ENCODE data around the gene FBXO47.
"Not testable (repeated sequence)": the region's sequence is repeated elsewhere in the genome, so short reads cannot be mapped to it uniquely, and the experiment has no call there.

Gene FBXO47

DNA sequence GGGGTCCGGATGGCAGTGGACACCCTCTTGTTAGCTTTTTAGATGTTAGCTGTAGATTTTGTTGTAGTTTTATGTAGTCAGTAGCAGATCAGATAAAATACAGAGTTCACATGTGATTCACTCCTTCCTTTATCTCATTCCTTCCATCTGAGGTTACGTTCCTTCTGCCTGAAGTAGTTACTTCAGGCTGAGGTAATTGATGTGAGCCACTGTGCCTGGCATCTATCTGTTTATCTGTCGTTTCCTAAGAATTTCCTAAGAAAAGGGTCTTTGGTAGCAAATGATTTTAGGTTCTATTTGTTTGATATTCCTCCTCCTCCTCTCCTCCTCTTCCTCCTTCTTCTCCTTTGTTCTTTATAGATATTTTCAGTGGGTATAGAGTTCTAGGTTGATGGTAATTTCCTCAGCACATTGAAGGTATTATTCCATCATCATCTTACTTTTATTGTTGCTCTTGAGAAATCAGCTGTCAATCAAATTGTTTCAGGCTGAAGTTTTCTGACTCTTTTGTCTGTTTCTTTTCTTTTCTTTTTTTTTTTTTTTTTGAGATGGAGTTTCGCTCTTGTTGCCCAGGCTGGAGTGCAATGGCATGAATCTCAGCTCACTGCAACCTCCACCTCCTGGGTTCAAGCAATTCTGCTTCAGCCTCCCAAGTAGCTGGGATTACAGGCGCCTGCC, 29.6 kb upstream of the FBXO47 start:
- peaks cover 3% of the 10 kb centered on the region for H3K4me1 Mint-ChIP-seq (ENCODE audit: low read depth)
- no peaks in the 10 kb centered on the region for H3K27me3 Mint-ChIP-seq
- DNase-seq, result no peak
- H3K27ac Mint-ChIP-seq, result no peak overlapping the region
- H3K4me3 Mint-ChIP-seq, result no peak overlapping the region
- peaks cover 8% of the 10 kb centered on the region for H3K9me3 Mint-ChIP-seq
- no peaks in the 10 kb centered on the region for H3K36me3 Mint-ChIP-seq (ENCODE audit: low read depth)

DNA sequence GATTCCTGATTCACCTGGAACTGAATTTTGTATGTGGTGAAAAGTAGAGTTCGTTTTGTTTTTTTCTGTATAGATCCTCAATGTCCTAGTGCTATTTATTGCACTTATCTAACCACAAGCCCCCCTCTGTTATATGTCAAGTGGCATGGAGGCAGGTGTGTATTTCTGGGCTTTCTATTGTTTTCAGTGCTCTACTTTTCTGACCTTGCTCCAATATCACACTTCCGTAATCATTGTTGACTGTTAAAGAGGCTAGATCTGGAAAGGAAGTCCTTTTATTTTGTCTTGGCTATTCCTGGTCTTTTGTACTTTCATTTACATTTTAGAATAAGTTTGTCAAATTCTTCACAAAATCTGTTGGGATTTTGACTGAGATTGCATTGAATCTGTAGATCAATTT, 26.8 kb upstream of the FBXO47 start:
- Mint-ChIP-seq H3K27me3 (no peaks in the 10 kb centered on the region), H3K4me1 (ENCODE audit: low read depth) (no peaks in the 10 kb centered on the region), H3K9me3 (peaks cover 8% of the 10 kb centered on the region), H3K27ac (no peak overlapping the region), H3K36me3 (ENCODE audit: low read depth) (no peaks in the 10 kb centered on the region), H3K4me3 (no peak overlapping the region)
- DNase-seq, result no peak

DNA sequence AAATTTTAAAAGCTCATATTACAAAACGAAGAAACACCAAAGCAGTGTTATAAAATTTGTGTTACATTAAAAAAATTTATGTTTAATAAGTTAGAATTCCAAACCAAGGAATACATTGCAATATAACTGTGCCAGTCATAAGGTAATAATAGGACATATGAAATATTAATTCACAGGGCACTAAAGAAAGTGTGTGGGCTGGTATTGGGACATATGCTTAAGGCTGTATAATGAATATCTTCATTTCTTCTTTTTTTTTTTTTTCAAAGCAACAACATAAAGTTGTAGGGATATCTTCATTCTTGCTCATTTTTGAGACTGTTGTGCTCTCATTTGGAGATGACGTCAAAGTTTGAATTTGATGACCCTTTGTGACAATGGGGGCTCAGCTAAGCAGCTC, 17.5 kb upstream of the FBXO47 start:
- Mint-ChIP-seq H3K27ac (no peak overlapping the region), H3K27me3 (no peaks in the 10 kb centered on the region), H3K9me3 (no peaks in the 10 kb centered on the region), H3K4me3 (no peak overlapping the region), H3K36me3 (ENCODE audit: low read depth) (no peaks in the 10 kb centered on the region), H3K4me1 (ENCODE audit: low read depth) (peaks cover 4% of the 10 kb centered on the region)
- no peak for DNase-seq

DNA sequence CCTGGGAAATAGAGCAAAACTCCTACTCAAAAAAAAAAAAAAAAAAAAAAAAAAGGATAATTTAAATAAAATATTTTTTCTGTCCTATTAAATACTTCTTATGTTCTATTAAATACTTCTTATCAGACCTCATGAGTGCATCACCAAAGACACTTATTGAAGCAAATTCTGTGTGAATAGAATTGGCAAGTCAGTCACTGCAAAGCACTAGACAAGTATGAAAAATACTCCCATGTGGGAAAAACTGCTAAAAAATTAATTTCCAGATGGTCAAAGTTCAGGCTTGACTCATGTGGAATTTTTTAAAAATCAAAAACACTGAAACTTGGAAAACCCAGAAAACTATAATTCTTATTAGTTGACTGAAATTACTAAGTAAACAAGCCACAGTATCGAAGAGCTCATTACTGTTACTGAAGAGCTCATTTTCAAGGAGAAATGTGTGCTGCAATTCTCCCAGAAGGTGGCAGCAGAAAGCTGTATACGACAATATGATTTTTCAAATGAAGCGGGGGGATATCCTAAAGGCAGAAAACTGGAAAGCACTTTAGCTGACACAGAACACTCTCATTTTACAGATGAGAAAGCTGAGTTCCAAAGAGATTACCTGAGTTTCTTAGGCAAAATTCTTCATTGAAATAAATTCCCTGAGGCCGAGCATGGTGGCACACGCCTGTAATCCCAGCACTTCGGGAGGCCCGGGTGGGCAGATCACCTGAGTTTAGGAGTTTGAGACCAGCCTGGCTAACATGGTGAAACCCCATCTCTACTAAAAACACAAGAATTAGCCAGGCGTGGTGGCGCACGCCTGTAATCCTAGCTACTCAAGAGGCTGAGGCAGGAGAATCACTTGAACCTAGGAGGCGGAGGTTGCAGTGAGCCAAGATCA, 15.9 kb upstream of the FBXO47 start:
- DNase-seq, result no peak
- H3K27me3 Mint-ChIP-seq, result no peaks in the 10 kb centered on the region
- peaks cover 4% of the 10 kb centered on the region for H3K4me1 Mint-ChIP-seq (ENCODE audit: low read depth)
- no peaks in the 10 kb centered on the region for H3K9me3 Mint-ChIP-seq
- no peak overlapping the region for H3K4me3 Mint-ChIP-seq
- no peak overlapping the region for H3K27ac Mint-ChIP-seq
- H3K36me3 Mint-ChIP-seq (ENCODE audit: low read depth), result no peaks in the 10 kb centered on the region

DNA sequence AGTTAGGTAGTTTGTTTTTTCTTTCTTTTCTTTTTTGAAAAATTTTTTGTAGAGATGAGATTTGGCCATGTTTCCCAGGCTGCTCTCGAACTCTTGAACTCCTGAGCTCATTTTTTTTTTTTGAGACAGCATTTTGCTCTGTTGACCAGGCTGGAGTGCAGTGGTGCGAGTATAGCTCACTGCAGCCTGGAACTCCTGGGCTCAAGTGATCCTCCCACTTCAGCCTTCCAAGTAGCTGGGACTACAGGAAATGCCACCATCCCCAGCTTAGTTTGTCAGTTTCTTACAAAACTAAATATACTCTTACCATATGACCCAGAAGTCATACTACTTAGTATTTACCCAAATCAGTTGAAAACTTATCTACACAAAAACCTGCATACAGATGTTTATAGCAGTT, 14.4 kb upstream of the FBXO47 start:
- no peak for DNase-seq
- no peaks in the 10 kb centered on the region for H3K9me3 Mint-ChIP-seq
- no peak overlapping the region for H3K27ac Mint-ChIP-seq
- no peaks in the 10 kb centered on the region for H3K27me3 Mint-ChIP-seq
- H3K4me3 Mint-ChIP-seq, result no peak overlapping the region
- no peaks in the 10 kb centered on the region for H3K36me3 Mint-ChIP-seq (ENCODE audit: low read depth)
- peaks cover 4% of the 10 kb centered on the region for H3K4me1 Mint-ChIP-seq (ENCODE audit: low read depth)

DNA sequence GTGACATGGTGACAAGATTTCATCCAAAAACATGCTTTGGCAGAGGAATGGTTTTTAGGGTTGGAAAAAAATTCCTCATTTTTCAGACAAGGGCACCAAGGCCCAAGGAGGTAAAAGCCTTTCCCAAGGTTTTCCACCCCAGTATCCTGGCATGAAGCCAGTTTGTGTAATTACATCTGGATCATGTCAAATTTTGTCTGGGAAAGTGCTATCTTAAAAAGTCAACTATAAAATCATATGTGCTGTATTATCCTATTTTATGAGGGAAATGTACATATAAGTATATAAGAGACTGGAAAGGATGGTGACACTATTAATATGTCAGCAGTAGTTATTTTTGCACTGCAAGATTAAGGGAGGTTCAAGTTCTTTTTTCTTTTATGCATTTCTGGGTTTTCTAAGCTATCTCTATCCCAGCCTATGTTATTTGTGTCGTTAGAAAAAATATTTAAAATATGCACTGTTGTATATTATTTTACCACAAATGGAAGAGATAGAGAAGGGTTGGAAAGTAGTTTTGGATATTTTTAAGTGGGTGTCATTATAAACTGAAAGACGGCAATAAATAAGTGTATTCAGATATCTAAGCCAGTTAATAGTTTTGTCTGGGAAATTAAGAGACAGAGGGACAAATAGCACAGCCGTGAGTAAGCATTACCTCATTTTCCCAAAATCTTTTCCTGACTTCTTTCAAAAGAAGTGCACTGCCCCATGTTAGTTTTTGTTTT, 13.5 kb upstream of the FBXO47 start:
- Mint-ChIP-seq H3K36me3 (ENCODE audit: low read depth) (no peaks in the 10 kb centered on the region), H3K27me3 (no peaks in the 10 kb centered on the region), H3K4me1 (ENCODE audit: low read depth) (peaks cover 9% of the 10 kb centered on the region), H3K4me3 (no peak overlapping the region), H3K27ac (no peak overlapping the region), H3K9me3 (no peaks in the 10 kb centered on the region)
- no peak for DNase-seq

DNA sequence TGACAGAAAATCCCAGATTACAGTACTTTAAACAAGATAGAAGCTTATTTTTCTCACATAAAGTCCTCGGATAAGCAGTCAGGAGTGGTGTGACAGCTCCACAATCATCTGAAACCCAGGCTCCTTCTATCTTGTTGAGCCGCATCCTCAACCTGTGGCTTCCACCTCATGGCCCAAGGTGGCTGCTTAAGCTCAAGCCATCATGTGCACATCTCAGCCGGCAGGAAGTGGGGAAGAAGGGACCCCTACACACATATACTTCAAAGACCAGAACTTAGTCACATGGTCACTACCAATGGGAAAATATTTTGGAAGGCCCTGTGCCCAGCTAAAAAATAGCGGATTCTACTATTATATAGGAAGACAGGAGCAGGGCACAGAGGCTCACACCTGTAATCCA, 11.0 kb upstream of the FBXO47 start:
- no peak for DNase-seq
- Mint-ChIP-seq H3K4me1 (ENCODE audit: low read depth) (peaks cover 9% of the 10 kb centered on the region), H3K27me3 (no peaks in the 10 kb centered on the region), H3K36me3 (ENCODE audit: low read depth) (no peaks in the 10 kb centered on the region), H3K9me3 (no peaks in the 10 kb centered on the region), H3K27ac (no peak overlapping the region), H3K4me3 (no peak overlapping the region)

DNA sequence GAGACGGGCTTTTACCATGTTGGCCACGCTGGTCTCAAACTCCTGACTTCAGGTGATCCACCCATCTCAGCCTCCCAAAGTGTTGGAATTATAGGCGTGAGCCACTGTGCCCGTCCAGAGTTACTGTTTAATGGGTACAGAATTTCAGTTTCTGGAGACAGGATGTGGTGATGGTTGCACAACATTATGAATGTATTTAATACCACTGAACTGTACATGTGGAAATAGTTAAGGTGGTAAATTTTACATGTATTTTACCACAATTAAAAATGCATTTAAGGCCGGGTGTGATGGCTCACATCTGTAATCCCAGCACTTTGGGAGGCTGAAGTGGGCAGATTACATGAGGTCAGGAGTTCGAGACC, 9.0 kb upstream of the FBXO47 start:
- H3K9me3 Mint-ChIP-seq; H3K4me1 Mint-ChIP-seq (ENCODE audit: low read depth); H3K27me3 Mint-ChIP-seq; H3K4me3 Mint-ChIP-seq; DNase-seq; H3K27ac Mint-ChIP-seq; H3K36me3 Mint-ChIP-seq (ENCODE audit: low read depth): not testable (repeated sequence)

DNA sequence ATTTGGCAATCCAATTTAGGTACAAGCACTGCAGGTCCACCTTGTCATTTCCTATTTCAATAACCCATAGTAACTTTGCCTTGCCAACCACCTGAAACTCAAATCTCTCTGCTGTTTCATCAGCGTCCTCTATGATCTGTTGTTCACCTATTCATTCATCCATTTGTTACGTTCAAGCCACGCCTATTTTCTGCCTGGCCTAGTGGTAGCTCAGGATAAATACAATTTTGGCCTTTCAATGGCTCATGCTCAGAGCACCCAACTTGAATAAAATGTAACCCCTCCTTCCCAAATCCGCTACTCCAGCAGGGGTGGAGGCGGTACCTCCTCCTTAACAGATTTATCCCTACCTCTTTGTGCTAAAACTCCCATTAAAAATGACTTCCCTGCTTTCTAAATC, 3.6 kb upstream of the FBXO47 start:
- DNase-seq, result no peak
- Mint-ChIP-seq H3K4me3 (no peak overlapping the region), H3K4me1 (ENCODE audit: low read depth) (peaks cover 18% of the 10 kb centered on the region), H3K27me3 (no peaks in the 10 kb centered on the region), H3K9me3 (no peaks in the 10 kb centered on the region), H3K27ac (no peak overlapping the region), H3K36me3 (ENCODE audit: low read depth) (no peaks in the 10 kb centered on the region)

DNA sequence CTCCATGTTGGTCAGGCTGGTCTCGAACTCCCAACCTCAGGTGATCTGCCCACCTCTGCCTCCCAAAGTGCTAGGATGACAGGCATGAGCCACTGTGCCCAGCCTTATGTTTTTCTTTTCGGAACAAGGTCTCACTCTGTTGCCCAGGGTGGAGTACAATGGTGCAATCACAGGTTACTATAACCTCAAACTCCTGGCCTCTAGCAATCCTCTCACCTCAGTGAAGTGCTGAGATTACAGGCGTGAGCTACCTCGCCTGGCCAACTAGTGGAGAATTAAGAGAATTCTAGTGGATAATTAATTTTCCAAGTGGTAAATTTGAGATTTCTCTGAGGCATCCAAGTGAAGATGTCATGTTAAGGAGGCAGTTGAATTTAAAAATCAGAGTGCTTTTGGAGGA, 2.9 kb upstream of the FBXO47 start:
- peaks cover 17% of the 10 kb centered on the region for H3K4me1 Mint-ChIP-seq (ENCODE audit: low read depth)
- no peak overlapping the region for H3K4me3 Mint-ChIP-seq
- H3K36me3 Mint-ChIP-seq (ENCODE audit: low read depth), result no peaks in the 10 kb centered on the region
- no peaks in the 10 kb centered on the region for H3K9me3 Mint-ChIP-seq
- DNase-seq, result no peak
- H3K27ac Mint-ChIP-seq, result no peak overlapping the region
- H3K27me3 Mint-ChIP-seq, result no peaks in the 10 kb centered on the region

DNA sequence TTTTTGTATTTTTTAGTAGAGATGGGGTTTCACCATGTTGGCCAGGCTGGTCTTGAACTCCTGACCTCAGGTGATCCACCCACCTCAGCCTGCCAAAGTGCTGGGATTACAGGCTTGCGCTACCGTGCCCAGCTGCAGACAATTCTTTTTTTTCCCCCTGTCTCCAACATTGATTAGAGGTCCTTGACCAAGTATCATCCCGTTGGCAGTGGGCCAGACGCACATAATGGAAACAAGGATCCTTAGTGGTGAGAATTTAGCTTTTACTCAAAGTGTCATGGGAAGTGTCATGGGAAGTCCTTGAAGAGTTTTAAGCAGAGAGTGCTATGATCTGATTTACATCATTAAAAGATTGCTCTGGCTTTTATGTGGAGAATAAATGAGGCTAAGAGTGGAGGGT, 2.1 kb upstream of the FBXO47 start:
- DNase-seq, result no peak
- Mint-ChIP-seq H3K36me3 (ENCODE audit: low read depth) (no peaks in the 10 kb centered on the region), H3K4me3 (no peak overlapping the region), H3K4me1 (ENCODE audit: low read depth) (peaks cover 17% of the 10 kb centered on the region), H3K9me3 (no peaks in the 10 kb centered on the region), H3K27me3 (no peaks in the 10 kb centered on the region), H3K27ac (no peak overlapping the region)

DNA sequence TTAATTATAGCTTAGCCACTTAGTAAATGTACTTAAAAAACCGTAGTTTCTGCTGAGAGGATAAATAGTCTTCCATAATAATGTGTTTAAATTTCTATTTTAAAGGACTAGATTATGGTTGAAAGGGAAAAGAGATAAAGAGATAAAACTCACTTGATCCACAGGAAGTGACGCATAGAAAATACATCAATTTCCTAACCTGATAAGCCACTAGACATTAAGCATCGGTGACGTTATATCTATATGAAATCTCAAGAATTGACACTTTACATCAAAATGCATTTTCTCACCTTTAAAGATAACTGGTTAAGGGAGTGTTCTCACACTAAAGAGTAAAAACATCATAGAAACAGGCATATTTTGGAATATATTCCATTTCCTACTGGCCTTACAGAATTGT, 5.8 kb downstream of the FBXO47 start:
- no peaks in the 10 kb centered on the region for H3K9me3 Mint-ChIP-seq
- no peak overlapping the region for H3K27ac Mint-ChIP-seq
- H3K27me3 Mint-ChIP-seq, result no peaks in the 10 kb centered on the region
- H3K4me3 Mint-ChIP-seq, result no peak overlapping the region
- DNase-seq, result no peak
- H3K4me1 Mint-ChIP-seq (ENCODE audit: low read depth), result peaks cover 31% of the 10 kb centered on the region
- no peaks in the 10 kb centered on the region for H3K36me3 Mint-ChIP-seq (ENCODE audit: low read depth)

DNA sequence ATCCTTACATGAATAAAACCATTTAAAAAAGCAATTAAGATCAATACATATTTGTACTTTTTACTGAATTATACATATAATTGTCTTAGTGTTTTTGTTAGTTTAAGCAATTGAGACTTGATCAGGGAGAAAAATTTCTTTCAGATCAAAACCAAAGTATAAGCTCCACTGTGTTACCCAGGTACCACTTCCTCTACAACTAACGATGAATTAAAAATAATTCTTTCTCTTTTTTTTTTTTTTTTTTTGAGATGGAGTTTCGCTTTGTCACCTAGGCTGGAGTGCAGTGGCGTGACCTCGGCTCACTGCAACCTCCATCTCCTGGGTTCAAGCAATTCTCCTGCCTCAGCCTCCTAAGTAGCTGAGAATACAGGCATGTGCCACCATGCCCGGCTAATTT, 6.8 kb downstream of the FBXO47 start:
- Mint-ChIP-seq H3K27me3 (no peaks in the 10 kb centered on the region), H3K27ac (no peak overlapping the region), H3K9me3 (no peaks in the 10 kb centered on the region), H3K4me3 (no peak overlapping the region), H3K4me1 (ENCODE audit: low read depth) (peaks cover 31% of the 10 kb centered on the region), H3K36me3 (ENCODE audit: low read depth) (no peaks in the 10 kb centered on the region)
- no peak for DNase-seq

DNA sequence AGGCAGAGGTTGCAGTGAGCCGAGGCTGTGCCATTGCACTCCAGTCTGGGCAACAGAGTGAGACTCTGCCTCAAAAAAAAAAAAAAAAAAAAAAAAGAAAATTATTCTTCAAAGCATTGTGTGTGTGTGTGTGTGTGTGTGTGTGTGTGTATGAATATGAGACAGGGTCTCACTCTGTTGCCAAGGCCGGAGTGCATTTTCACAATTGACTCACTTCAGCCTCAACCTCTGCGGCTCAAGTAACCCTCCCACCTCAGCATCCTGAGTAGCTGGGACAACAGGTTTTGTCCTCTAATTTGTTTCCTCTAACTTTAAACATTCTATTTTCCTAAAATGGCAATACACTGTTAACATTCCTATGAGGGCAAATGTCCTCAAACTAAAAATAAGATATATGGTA, 7.7 kb downstream of the FBXO47 start:
- Mint-ChIP-seq H3K27me3 (no peaks in the 10 kb centered on the region), H3K36me3 (ENCODE audit: low read depth) (no peaks in the 10 kb centered on the region), H3K4me1 (ENCODE audit: low read depth) (peaks cover 31% of the 10 kb centered on the region), H3K27ac (no peak overlapping the region), H3K9me3 (no peaks in the 10 kb centered on the region), H3K4me3 (no peak overlapping the region)
- DNase-seq, result no peak

DNA sequence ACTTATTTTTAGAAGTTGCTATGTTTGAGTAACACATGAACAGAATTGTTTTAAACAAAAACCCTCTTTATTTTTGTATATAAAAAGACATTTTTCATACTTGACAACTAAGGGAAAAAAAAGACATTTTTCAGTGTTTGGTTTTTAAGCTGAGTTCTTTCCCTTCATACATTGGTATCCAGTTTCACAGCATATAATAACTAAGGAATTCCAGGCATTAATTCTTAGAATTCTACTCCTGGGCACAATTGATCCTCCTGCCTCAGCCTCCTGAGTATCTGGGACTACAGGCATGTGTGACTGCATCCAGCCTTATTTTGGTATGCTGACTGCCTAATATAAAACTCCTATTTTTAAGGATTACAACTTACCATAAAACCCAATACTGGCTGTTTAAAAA, 8.4 kb downstream of the FBXO47 start:
- Mint-ChIP-seq H3K36me3 (ENCODE audit: low read depth) (no peaks in the 10 kb centered on the region), H3K4me3 (no peak overlapping the region), H3K27me3 (no peaks in the 10 kb centered on the region), H3K4me1 (ENCODE audit: low read depth) (peaks cover 31% of the 10 kb centered on the region), H3K27ac (peak overlapping the region; percentile 22), H3K9me3 (no peaks in the 10 kb centered on the region)
- DNase-seq, result no peak

All from activated T-cell treated with anti-CD3 and anti-CD28 coated beads, Interleukin-2, amount 50 U/mL, for 24 hours (primary cell).